Astrocyte of the spinal cord (primary cell): ENCODE results near the gene SNW1.

ENCODE experiments used
- DNase-seq: peaks from one replicate; pipeline ENCODE4 v3.0.0; 2011; ENCODE audit warnings: low read depth, low spot score
- H3K4me3 ChIP-seq: 2 replicates; pipeline ENCODE4 v1.5.1; 2011; ENCODE audit warnings: low read depth, mild to moderate bottlenecking, low read length, moderate library complexity
- CTCF ChIP-seq: IDR thresholded peaks from 2 replicates; pipeline ENCODE4 v1.5.1; 2012; ENCODE audit warnings: low read depth, mild to moderate bottlenecking, low read length, inconsistent platforms
- in situ Hi-C: cut with HindIII; loops from 2 replicates; pipeline ENCODE4 v1.10.0; 2017; ENCODE audit warnings: low sequenced_read_pairs

SNW1 gene

GRCh38 chr14:77707724-77708408 is 53.1 kb downstream of the SNW1 start, which contains the start of the genes ALKBH1 and SLIRP:
Gene ALKBH1, minus strand, starts transcription at chr14:77708023. Its CDS starts 19 bp downstream, at chr14:77708004.
Gene SLIRP, plus strand, starts transcription at chr14:77708103. Its CDS starts 9 bp downstream, at chr14:77708112.
- TF ChIP-seq CTCF: no peak
- H3K4me3 ChIP-seq: peak within 1 kb of the TSS; percentile 94
- peak; percentile 80 for DNase-seq
- in situ Hi-C loops: no loop called here

- peak; percentile 43 for DNase-seq
- in situ Hi-C loops: no loop called here
- peak overlapping the region; percentile 94 for H3K4me3 ChIP-seq
- peak; percentile 55 for TF ChIP-seq CTCF
Observed at GRCh38 chr14:77707355-77707723, 53.6 kb downstream of the SNW1 start.

GRCh38 chr14:77691259-77691658 is 69.7 kb downstream of the SNW1 start:
- DNase-seq: no peak
- TF ChIP-seq CTCF: no peak
- H3K4me3 ChIP-seq: no peak overlapping the region
- in situ Hi-C loops: no loop called here

- peak; percentile 65 for DNase-seq
- in situ Hi-C loops: no loop called here
Observed at GRCh38 chr14:77682158-77682553, 78.8 kb downstream of the SNW1 start.

GRCh38 chr14:77681196-77682157 is 79.5 kb downstream of the SNW1 start:
- H3K4me3 ChIP-seq: no peak overlapping the region
- TF ChIP-seq CTCF: no peak
- peak; percentile 54 for DNase-seq
- in situ Hi-C loops: no loop called here

More at GRCh38 chr14:77682158-77682553, 78.8 kb downstream of the SNW1 start:
- H3K4me3 ChIP-seq: no peak overlapping the region
- no peak for TF ChIP-seq CTCF

GRCh38 chr14:77674931-77675330 is 86.0 kb downstream of the SNW1 start:
- H3K4me3 ChIP-seq: no peak overlapping the region
- DNase-seq: no peak
- TF ChIP-seq CTCF: no peak
- in situ Hi-C loops: no loop called here
